Glomerular visceral epithelial cell (primary cell): Measurements from ENCODE around the gene GNAL.

Experiments used
- DNase-seq: peaks from one replicate; pipeline ENCODE4 v3.0.0-alpha.2; 2016; ENCODE audit errors: extremely low spot score

Gene GNAL

DNA sequence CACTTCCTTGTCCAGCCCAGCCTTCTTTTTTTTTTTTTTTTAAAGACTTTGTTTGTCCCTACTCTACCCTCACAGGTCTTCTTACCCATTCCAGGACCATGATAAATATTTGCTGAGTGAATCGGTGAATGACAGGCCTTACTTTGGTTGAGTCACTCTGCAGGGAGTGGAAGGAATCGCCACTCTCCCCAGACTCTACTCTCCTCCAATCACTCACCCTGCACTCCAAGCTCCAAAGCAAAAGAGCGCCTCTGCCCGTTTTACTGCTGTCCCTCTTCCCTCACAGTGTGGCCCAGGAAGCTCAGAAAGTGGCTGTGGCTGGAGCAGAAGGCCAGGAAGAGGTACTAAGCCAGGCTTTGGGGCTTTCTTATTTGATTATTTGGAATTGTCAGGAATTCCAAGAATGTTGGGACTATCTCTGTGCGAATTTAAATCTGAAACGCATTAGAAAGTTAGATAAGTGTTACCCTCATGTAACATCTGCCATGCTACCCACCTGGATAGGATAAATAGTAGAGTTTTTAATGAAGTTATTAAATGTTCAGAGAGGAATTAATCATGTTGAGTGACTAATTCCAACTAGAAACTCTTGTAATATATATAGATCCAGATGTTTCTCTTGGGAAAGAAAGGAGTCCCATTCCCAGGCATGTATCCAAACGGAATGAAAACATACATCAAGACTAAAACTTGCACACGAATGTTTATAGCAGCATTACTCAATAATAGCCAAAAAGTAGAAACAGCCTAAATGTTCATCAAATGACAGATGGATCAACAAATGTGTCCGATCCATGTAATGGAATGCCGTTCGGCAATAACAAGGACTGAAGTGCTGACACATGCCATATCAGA, 119.2 kb downstream of the GNAL start:
- peak; percentile 4 for DNase-seq

DNA sequence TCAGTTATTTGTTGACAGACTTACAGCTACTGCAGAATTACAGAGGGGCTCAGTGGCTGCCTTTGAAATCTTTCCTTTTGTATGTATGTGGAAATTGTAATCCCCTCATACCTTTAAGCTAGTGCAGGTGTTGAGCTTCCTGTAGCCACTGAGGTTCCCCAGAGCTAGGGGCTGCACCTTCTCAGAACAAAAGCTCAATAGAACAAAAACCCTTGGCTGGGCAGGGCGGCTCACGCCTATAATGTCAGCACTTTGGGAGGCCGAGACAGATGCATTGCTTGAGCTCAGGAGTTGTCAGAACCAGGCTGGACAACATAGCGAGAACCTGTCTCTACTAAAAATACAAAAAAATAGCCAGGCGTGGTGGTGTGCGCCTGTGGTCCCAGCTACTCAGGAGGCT, 120.8 kb downstream of the GNAL start:
- DNase-seq, result no peak

DNA sequence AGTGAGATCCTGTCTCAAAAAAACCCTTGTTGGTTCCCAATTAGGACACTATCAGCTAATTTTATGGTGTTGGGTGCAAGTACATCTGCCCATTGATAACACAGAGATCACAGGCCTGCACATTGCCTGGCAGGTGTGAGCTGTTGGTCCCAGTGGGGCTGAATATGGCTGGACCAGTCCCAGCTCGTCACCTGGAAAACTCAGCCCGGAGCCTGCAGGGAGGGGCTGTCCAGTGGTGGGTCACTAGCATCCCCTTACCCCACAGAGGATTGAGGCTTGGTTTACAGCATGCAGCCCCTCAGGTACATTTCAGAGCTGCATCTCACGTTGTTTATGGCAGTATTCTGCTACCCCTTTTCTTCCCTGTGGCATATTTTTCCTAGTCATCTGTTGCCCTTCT, 121.3 kb downstream of the GNAL start:
- no peak for DNase-seq

DNA sequence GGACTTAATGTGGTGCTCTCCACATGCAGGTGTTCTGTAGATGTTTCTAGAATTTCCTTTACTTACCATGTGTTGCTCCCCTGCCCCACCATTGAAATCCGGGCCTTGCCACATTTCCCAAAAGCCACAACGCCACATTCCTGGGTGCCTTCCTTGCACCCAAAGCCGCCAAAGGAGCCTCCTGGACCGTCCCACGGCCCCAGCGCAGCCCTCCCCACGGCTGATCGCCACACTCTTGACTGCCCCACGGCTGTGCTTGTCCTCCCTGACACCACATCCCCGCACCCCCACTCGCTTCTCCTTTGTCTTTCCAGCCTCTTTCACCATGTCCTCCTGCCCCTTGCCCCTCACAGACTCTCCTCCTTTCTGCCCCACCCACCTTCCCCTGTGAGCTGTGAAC, 121.9 kb downstream of the GNAL start:
- no peak for DNase-seq

GRCh38 chr18:11817229-11817628, 128.2 kb downstream of the GNAL start:
- DNase-seq, result no peak

- DNase-seq, result no peak
Measured at GRCh38 chr18:11818486-11819203, 129.6 kb downstream of the GNAL start.

GRCh38 chr18:11819938-11820337, 130.9 kb downstream of the GNAL start:
- no peak for DNase-seq

DNA sequence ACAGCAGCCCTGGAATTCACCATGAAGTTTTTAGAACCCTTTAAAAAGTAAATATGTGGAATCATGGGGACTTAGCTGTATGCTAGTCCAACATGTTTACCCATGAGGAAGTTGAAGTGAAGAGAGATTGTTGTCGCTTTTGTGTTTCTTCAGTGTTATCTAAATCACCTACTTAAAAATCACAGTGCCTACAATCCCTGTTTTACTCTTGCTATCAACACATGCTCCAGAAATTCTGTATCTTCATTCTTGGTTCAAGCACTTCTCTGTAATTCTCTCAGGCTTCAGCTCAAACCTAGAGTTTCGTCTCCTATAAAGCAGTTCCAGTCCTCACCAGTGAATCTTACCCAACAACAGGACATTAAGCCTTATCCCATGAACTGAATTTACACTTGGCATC, 131.6 kb downstream of the GNAL start:
- no peak for DNase-seq

DNA sequence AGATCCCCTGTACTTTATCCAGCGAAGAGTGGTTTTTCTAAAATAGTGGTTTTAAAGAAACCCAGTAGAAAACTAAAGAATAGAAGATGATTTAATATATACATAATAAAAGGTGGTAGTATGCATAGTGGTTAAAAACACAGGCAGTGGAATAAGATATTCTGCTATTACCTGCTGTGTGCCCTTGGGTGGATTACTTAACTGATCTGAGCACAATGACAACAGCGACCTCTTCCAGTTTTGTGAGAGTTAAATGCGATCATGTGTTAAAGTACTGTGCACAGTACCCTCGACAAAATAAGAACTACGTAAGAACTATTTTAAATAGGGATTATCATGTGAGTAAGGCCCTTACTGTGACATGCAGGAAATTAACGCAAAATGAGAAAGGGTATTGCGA, 132.1 kb downstream of the GNAL start:
- DNase-seq, result no peak

GRCh38 chr18:11821643-11822237, 132.7 kb downstream of the GNAL start:
- no peak for DNase-seq

DNA sequence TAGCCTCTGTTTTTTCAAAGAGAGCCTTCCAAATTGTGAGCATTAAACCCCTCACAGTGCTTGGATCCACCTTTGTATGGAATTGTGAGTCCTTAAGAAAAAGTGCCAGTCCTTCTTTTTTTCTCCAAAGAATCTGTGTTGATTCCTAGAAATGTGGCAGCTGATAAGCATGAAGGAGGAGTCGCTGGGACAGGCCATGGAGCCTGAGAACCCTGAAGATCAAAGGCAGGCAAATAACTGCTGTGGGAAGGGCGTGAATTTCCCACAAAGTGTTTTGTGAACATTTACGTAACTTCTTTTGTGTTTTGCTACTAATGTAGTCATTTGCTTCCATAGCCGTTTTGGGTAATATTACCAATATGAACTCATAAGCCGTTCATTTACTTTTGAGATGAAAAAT, 134.5 kb downstream of the GNAL start:
- DNase-seq, result no peak

DNA sequence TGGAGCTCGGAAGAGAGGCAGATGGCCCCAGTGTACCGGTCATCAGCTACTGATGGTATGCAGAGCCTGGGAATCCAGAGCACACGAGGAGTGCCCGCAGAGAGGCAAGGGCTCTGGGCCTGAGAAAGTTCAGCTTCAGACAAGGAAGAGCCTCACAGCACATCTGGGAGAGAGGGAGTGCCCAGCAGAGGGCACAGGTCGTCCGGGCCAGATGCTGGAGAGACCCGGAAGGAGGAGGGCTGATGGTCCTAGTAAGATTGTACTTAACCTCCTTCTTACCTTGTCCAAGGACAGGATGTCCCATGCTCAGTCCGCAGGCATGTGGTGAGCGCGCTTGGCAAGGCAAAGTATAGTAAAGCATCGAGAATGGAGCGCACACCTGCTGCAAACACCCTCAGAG, 137.8 kb downstream of the GNAL start:
- no peak for DNase-seq

DNA sequence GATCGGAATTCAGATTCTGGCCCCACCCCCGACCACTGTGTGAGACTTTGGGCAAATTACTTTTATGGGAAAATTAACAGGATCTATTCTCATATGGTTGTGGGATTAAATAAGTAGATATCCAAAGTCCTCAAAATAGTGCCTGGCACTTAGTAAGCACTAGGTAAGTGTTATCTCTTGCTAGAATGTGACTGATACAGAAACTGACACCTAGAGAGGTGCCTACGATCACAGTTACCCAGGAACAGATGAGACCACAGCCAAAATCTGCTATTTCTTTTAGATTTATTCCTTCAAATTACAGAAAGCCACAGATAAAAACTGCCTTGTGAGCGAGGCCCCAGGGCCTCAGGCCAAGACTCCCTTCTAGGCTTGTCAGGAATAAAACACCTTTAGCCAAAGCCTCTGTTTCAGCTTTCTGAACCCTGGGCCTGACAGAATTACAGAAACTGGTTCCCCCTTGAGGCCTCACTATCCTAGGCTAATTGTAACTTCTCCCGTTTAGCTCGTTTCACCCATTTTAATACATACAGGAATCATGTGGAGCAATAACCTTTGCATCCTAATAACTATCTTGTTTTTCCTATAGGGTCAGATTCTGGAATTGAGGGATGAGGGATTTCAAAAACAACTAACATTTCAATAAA, 139.8 kb downstream of the GNAL start:
- DNase-seq, result no peak

DNA sequence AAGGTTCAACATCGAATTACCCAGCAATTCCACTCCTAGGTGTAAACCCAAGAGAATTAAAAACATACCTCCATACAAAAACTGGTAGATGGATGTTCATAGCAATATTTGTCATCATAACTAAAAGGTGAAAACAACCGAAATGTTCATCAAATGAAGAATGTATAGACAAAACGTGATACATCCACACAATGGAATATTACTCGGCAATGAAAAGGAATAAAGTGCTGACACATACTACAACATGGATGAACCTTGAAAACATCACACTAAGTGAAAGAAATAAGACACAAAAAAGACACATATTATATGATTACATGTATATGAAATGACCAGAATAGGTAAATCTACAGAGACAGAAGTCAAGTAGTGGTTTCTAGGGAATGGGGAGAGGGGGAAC, 141.5 kb downstream of the GNAL start:
- no peak for DNase-seq

DNA sequence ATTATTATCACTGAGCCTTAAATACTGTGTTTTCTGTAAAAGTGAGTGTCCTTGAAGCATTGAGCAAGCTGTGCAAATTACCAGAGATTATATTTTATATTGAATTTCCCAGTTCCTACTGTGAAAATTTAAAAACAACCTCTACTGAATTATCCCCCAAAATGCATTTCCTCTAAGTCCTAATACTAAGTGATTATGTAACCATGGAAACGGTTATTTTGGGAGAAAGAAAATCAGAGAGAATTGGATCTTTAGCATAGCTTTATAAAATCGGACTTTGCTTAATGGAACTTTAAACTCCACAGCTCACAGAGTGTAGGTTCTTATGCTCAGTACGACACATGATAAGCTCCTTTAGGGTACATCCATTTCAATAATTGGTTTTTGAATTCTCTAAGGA, 142.9 kb downstream of the GNAL start:
- DNase-seq, result no peak

GRCh38 chr18:11834772-11835171, 145.7 kb downstream of the GNAL start:
- DNase-seq, result no peak

- no peak for DNase-seq
Measured at GRCh38 chr18:11839556-11839955, 150.5 kb downstream of the GNAL start.

DNA sequence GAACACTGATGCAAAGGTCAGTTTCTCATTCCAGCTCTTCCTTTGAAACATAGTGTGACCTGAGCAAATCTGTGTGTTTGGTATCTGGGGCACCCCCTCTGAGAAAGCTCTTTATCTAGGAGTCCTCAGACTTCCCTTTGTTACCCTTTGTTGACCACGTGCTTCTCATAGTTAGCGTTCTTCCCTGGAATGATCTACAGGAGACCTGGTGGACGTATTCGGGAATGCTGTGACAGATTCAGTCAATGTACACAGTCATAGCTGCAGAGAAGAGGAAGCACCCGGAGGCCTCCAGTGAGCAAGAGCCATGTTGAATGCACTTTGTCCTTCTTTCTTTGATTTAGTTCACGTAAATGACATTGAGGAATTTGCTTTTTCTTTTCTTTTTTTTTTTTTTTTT, 151.4 kb downstream of the GNAL start:
- DNase-seq, result no peak

DNA sequence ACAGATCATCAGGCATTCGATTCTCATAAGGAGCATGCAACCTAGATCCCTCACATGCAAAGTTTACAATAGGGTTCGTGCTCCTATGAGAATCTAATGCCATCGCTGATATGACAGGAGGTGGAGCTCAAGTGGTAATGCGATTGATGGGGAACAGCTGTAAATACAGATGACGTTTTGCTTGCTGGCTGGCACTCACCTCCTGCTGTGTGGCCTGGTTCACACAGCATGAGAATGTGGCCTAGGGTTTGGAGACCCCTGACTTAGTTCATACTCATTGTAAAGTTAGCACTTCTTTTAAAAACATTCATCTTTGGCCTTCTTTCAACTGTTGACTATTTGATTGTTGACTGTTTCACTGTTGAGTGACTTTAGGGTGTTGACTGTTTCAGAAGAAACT, 153.5 kb downstream of the GNAL start:
- no peak for DNase-seq

DNA sequence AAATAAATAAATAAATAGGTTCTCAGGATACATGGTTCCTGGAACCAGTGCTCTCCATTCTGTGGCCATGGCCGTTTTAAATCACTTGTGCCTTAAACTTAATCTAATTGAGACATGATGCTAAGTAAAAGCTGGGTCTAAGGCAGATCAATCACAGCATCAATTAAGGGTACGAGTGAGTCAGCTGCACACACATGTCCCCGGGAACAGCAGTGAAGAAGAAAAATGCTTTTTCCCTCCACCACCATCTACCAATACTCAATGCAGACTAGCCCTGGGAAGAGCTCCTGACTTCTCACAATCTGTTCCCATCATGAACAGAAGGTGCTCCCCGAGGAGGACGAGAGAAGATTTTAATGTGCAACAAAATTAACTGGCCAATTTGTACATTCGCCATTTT, 155.4 kb downstream of the GNAL start:
- no peak for DNase-seq

- no peak for DNase-seq
Measured at GRCh38 chr18:11845654-11846053, 156.6 kb downstream of the GNAL start.

GRCh38 chr18:11847811-11848210, 158.7 kb downstream of the GNAL start:
- no peak for DNase-seq

DNA sequence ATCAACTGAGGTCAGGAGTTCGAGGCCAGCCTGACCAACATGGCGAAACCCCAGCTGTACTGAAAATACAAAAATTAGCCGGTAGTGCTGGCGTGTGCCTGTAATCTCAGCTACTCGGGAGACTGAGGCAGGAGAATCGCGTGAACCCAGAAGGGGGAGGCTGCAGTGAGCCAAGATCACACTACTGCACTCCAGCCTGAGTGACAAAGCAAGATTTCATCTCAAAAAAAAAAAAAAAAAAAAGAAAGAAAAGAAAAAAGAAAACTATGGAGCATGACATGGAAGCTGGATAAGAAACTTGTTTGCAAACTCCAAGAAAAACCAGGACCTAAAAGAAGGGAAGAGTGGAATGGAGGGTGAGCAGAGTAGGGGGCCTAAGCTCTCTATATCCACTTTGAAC, 160.2 kb downstream of the GNAL start:
- no peak for DNase-seq
